ENCODE measurements around the gene NYNRIN. TPM values are rescaled to one million over a fixed set of nuclear protein-coding genes. Genes with fewer than 3 reads are reported as not detected.

The NYNRIN gene
- total and polyA plus RNA-seq, 2 donors (not counting 3 experiments of a cell fraction or from before 2014, with no cell fraction given): 37.2 to 42.8 TPM

DNA sequence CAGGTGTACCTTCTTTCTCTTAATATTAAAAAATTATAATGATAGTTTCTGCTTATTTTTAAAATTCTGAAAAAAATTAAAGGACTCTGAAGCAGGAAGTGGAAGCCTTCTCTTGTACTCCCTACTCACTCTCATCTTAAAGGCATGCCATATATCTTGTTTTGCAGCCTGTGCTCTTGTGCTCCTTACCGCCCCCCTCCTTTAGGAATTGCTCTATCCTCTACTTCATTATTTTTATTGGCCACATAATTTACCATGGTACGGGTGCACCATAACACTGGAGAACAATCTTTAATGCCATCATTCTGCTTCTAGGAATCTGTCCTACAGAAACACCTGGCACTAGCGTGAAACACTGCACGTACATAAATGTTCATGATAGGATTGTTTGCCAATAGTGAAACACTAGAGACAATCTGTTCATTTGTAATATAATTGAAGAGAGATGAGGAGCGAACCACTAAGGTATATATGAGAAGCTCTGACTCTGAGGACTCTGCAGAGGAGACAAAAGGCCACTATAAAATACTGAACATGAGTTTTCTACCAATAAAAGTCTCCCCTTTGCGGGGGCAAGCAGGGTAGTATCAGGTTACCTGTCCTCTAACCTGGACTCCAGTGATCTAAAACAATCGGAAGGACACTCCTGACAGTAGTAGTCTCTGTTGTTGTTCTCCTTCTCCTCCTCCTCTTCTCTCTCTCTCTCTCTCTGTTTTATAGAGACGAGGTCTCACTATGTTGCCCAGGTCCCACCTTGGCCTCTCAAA lies 6.3 kb upstream of the NYNRIN start:
- dilution Hi-C loops (cut with MboI; ENCODE audit: extremely low pct_ligation_motif_present, low sequenced_read_pairs) (no loop called here), intact Hi-C loops (cut with micrococcal nuclease) (loop anchor here (1.0 kb wide), 2 partner anchors 26 to 39 kb away; no protein-coding TSS in a partner anchor)
- Histone ChIP-seq H3K9me1 (replicated peaks; ENCODE audit: control insufficient read depth, extremely low read depth, insufficient read depth, low read length) (no peaks in the 10 kb centered on the region), H3K9ac (replicated peaks; ENCODE audit: extremely low read depth, insufficient read depth, low read length) (peak overlapping the region; percentile 42), H3K4me2 (ENCODE audit: insufficient read depth, low read length) (peak overlapping the region; percentile 70), H3K4me1 (ENCODE audit: control insufficient read depth, extremely low read depth, insufficient read depth, low read length) (peaks cover 23% of the 10 kb centered on the region), H3K27ac (ENCODE audit: insufficient read depth, low read depth, low read length) (peak overlapping the region; percentile 48), H3K9me3 (replicated peaks; ENCODE audit: control insufficient read depth, insufficient read depth, low read length) (no peaks in the 10 kb centered on the region), H2AFZ (ENCODE audit: low read depth, low read length) (peak overlapping the region; percentile 31), H3K79me2 (ENCODE audit: control insufficient read depth, insufficient read depth, low read length) (no peaks in the 10 kb centered on the region), H4K20me1 (replicated peaks; ENCODE audit: control insufficient read depth, extremely low read depth, insufficient read depth, low read length) (no peaks in the 10 kb centered on the region), H3K27me3 (ENCODE audit: control insufficient read depth in 2 of 2, insufficient read depth in 2 of 2, low read length in 2 of 2) (peaks cover 0 to 3% of the 10 kb centered on the region in 2 experiments), H3K4me3 (replicated peaks in 1 of 3; ENCODE audit: insufficient read depth in 1 of 3, low read depth in 1 of 3, low read length in 3 of 3) (peak overlapping the region in 1 of 3 experiments; percentile 19), H3K36me3 (ENCODE audit: control insufficient read depth in 2 of 2, extremely low read depth in 1 of 2, insufficient read depth in 2 of 2, low read length in 2 of 2) (no peaks in the 10 kb centered on the region)
- FAIRE-seq: peak; percentile 75
- POLR2A ChIA-PET: interaction anchor here (1.0 kb wide), 1 partner anchor 31 kb away, joined by 3 read pairs; no protein-coding TSS in a partner anchor
- DNase-seq (ENCODE audit: low read depth, low spot score): peak; percentile 70
- CTCF ChIA-PET: interaction anchor here (1.0 to 3.0 kb wide), 5 partner anchors 26 to 59 kb away, joined by 3 to 17 read pairs (median 5); no protein-coding TSS in a partner anchor
- TF ChIP-seq, protein P1, sequence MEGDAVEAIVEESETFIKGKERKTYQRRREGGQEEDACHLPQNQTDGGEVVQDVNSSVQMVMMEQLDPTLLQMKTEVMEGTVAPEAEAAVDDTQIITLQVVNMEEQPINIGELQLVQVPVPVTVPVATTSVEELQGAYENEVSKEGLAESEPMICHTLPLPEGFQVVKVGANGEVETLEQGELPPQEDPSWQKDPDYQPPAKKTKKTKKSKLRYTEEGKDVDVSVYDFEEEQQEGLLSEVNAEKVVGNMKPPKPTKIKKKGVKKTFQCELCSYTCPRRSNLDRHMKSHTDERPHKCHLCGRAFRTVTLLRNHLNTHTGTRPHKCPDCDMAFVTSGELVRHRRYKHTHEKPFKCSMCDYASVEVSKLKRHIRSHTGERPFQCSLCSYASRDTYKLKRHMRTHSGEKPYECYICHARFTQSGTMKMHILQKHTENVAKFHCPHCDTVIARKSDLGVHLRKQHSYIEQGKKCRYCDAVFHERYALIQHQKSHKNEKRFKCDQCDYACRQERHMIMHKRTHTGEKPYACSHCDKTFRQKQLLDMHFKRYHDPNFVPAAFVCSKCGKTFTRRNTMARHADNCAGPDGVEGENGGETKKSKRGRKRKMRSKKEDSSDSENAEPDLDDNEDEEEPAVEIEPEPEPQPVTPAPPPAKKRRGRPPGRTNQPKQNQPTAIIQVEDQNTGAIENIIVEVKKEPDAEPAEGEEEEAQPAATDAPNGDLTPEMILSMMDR (IDR thresholded peaks at IDR 0.05; ENCODE audit: extremely low read depth in 1 of 2, insufficient read depth in 1 of 2, low read depth in 1 of 2, low read length in 2 of 2): peak in 1 of 2 donors; percentile 12
- TF ChIP-seq EZH2 (IDR thresholded peaks at IDR 0.05; ENCODE audit: borderline replicate concordance, low read depth, low read length, severe bottlenecking): no peak
- BruUV-seq (replicated peaks): TSS peak; percentile 79

DNA sequence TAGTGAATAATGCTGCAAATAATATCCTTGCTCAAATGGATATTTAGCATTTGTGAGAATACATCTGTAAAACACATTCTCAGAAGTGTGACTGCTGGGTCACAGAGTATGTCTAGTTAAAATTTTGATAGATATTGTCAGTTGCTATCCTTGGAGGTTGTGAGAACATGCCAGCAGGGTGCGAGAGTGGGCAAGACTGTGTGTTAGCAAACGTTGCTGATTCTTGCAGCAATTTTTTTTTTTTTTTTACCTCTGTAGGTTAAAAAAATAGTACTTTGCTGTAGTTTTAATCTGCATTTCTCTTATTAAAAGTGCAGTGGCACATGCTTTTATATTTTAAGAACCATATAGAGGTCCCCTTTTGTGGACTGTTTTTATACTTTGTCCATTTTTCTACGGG lies 4.5 kb upstream of the NYNRIN start:
- Histone ChIP-seq H3K4me1 (ENCODE audit: control insufficient read depth, extremely low read depth, insufficient read depth, low read length) (peaks cover 27% of the 10 kb centered on the region), H3K79me2 (ENCODE audit: control insufficient read depth, insufficient read depth, low read length) (no peaks in the 10 kb centered on the region), H3K27ac (ENCODE audit: insufficient read depth, low read depth, low read length) (no peak overlapping the region), H3K27me3 (ENCODE audit: control insufficient read depth in 2 of 2, insufficient read depth in 2 of 2, low read length in 2 of 2) (no peaks in the 10 kb centered on the region), H2AFZ (ENCODE audit: low read depth, low read length) (no peak overlapping the region), H3K9me1 (replicated peaks; ENCODE audit: control insufficient read depth, extremely low read depth, insufficient read depth, low read length) (no peaks in the 10 kb centered on the region), H3K9ac (replicated peaks; ENCODE audit: extremely low read depth, insufficient read depth, low read length) (no peak overlapping the region), H3K36me3 (ENCODE audit: control insufficient read depth in 2 of 2, extremely low read depth in 1 of 2, insufficient read depth in 2 of 2, low read length in 2 of 2) (no peaks in the 10 kb centered on the region), H3K4me3 (replicated peaks in 1 of 3; ENCODE audit: insufficient read depth in 1 of 3, low read depth in 1 of 3, low read length in 3 of 3) (no peak overlapping the region), H3K4me2 (ENCODE audit: insufficient read depth, low read length) (no peak overlapping the region), H3K9me3 (replicated peaks; ENCODE audit: control insufficient read depth, insufficient read depth, low read length) (no peaks in the 10 kb centered on the region), H4K20me1 (replicated peaks; ENCODE audit: control insufficient read depth, extremely low read depth, insufficient read depth, low read length) (no peaks in the 10 kb centered on the region)
- ChIA-PET POLR2A (no interaction called here), CTCF (no interaction called here)
- no peak for FAIRE-seq
- TF ChIP-seq POLR2AphosphoS5 (IDR thresholded peaks at IDR 0.05; ENCODE audit: insufficient read depth, low read depth, low read length) (no peak), JUN (IDR thresholded peaks at IDR 0.05; ENCODE audit: borderline replicate concordance, insufficient read depth, insufficient read length, low read depth) (no peak), FOS (IDR thresholded peaks at IDR 0.05; ENCODE audit: borderline replicate concordance, insufficient read depth, low read length) (no peak), EZH2 (IDR thresholded peaks at IDR 0.05; ENCODE audit: borderline replicate concordance, low read depth, low read length, severe bottlenecking) (no peak)
- TF ChIP-seq, protein P1 (IDR thresholded peaks at IDR 0.05; ENCODE audit: extremely low read depth in 1 of 2, insufficient read depth in 1 of 2, low read depth in 1 of 2, low read length in 2 of 2): no peak
- TF ChIP-seq, protein P2, sequence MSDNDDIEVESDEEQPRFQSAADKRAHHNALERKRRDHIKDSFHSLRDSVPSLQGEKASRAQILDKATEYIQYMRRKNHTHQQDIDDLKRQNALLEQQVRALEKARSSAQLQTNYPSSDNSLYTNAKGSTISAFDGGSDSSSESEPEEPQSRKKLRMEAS (IDR thresholded peaks at IDR 0.05; ENCODE audit: insufficient read depth, insufficient read length): no peak
- dilution Hi-C loops (cut with MboI; ENCODE audit: extremely low pct_ligation_motif_present, low sequenced_read_pairs) (no loop called here), intact Hi-C loops (cut with micrococcal nuclease) (no loop called here)
- DNase-seq (ENCODE audit: low read depth, low spot score): no peak
- no TSS peak for BruUV-seq (replicated peaks)

All from endothelial cell of umbilical vein (primary cell).